SU-DHL-6 (cell line): ENCODE measurements around the gene DOCK10.

Experiments used
- H2AFZ ChIP-seq: fragments of 200-600 bp; sonication (generic); 2 replicates; pipeline ENCODE4 v1.6.1; 2014; ENCODE audit warnings: low read depth, mild to moderate bottlenecking, moderate library complexity, mixed read lengths, antibody characterized with exemption, low read length; ENCODE audit not compliant: severe bottlenecking
- H3F3A ChIP-seq: fragments of 200-600 bp; shearing (Covaris generic); 2 replicates; pipeline ENCODE4 v1.6.0; 2016; ENCODE audit warnings: antibody characterized with exemption, mild to moderate bottlenecking; ENCODE audit not compliant: insufficient read depth
- H3K27ac ChIP-seq: fragments of 200-600 bp; sonication (generic); 2 replicates; pipeline ENCODE4 v1.5.1; 2016; ENCODE audit warnings: low read depth, mild to moderate bottlenecking, low read length, moderate library complexity, mixed read lengths
- H3K27me3 ChIP-seq: fragments of 200-600 bp; sonication (generic), shearing (Covaris generic); 2 replicates; pipeline ENCODE4 v1.6.0; 2014; ENCODE audit warnings: mild to moderate bottlenecking, low read length
- H3K36me3 ChIP-seq: fragments of 200-600 bp; sonication (generic); 2 replicates; pipeline ENCODE4 v1.6.1; 2014; ENCODE audit warnings: mild to moderate bottlenecking, low read length, mixed read lengths
- H3K4me2 ChIP-seq: fragments of 300-600, 200-600 bp; shearing (Covaris generic), sonication (generic); 2 replicates; pipeline ENCODE4 v1.6.0; 2014; ENCODE audit warnings: low read length, low read depth, mild to moderate bottlenecking; ENCODE audit not compliant: poor library complexity, severe bottlenecking
- H3K4me3 ChIP-seq: fragments of 200-600 bp; sonication (generic); 2 replicates; pipeline ENCODE4 v1.5.1; 2014; ENCODE audit warnings: antibody characterized with exemption, low read length, mild to moderate bottlenecking, mixed read lengths; ENCODE audit not compliant: insufficient read depth, poor library complexity, severe bottlenecking
- H3K79me2 ChIP-seq: fragments of 200-600 bp; sonication (generic); 2 replicates; pipeline ENCODE4 v1.6.1; 2014; ENCODE audit warnings: mild to moderate bottlenecking, low read length, moderate library complexity; ENCODE audit not compliant: insufficient read depth
- H3K9ac ChIP-seq: fragments of 200-600 bp; sonication (generic); 2 replicates; pipeline ENCODE4 v1.7.0; 2014; ENCODE audit warnings: mild to moderate bottlenecking, low read length
- H3K9me2 ChIP-seq: fragments of 200-600 bp; sonication (generic); replicated peaks from 2 replicates; pipeline ENCODE4 v1.6.1; 2014; ENCODE audit warnings: low read length; ENCODE audit not compliant: insufficient read depth
- H3K9me3 ChIP-seq: fragments of 200-600 bp; sonication (generic); 2 replicates; pipeline ENCODE4 v1.6.1; 2014; ENCODE audit warnings: low read length, mixed read lengths; ENCODE audit not compliant: insufficient read depth
- H4K20me1 ChIP-seq: fragments of 200-600 bp; sonication (generic); 2 replicates; pipeline ENCODE4 v1.6.1; 2014; ENCODE audit warnings: low read depth, mild to moderate bottlenecking, antibody characterized with exemption, low read length, moderate library complexity, mixed read lengths
- CTCF ChIP-seq: fragments of 200-600 bp; sonication (generic); IDR thresholded peaks from one replicate; pipeline ENCODE4 v1.5.1; 2017; ENCODE audit warnings: antibody characterized with exemption, mild to moderate bottlenecking, low read length, moderate library complexity; ENCODE audit not compliant: insufficient read depth, poor library complexity, severe bottlenecking
- EZH2phosphoT487 ChIP-seq: fragments of 200-600 bp; sonication (generic), shearing (Covaris generic); conservative IDR thresholded peaks from 2 replicates; pipeline ENCODE4 v1.6.1; 2018; ENCODE audit warnings: mild to moderate bottlenecking, antibody characterized with exemption, low read length, moderate library complexity, mixed read lengths

DOCK10 gene

GRCh38 chr2:225074919-225075681, 32.8 kb upstream of the DOCK10 start:
- H4K20me1 ChIP-seq = no peaks in the 10 kb centered on the region
- H3K9me2 ChIP-seq = no peaks in the 10 kb centered on the region
- no peak overlapping the region for H2AFZ ChIP-seq
- no peaks in the 10 kb centered on the region for H3K79me2 ChIP-seq
- H3K27me3 ChIP-seq = no peaks in the 10 kb centered on the region
- no peak overlapping the region for H3K27ac ChIP-seq
- no peaks in the 10 kb centered on the region for H3K9me3 ChIP-seq
- H3K9ac ChIP-seq = no peak overlapping the region
- no peak overlapping the region for H3K4me2 ChIP-seq
- no peak overlapping the region for H3K4me3 ChIP-seq
- TF ChIP-seq EZH2phosphoT487 (no peak), CTCF (no peak)
- no peaks in the 10 kb centered on the region for H3K36me3 ChIP-seq
- H3F3A ChIP-seq = no peaks in the 10 kb centered on the region

GRCh38 chr2:225074366-225074765, 32.1 kb upstream of the DOCK10 start:
- TF ChIP-seq CTCF (no peak), EZH2phosphoT487 (no peak)
- H3K79me2 ChIP-seq = no peaks in the 10 kb centered on the region
- no peaks in the 10 kb centered on the region for H3K9me2 ChIP-seq
- H3K27ac ChIP-seq = no peak overlapping the region
- H3F3A ChIP-seq = no peaks in the 10 kb centered on the region
- H3K9ac ChIP-seq = no peak overlapping the region
- no peaks in the 10 kb centered on the region for H4K20me1 ChIP-seq
- H3K36me3 ChIP-seq = no peaks in the 10 kb centered on the region
- no peak overlapping the region for H2AFZ ChIP-seq
- H3K9me3 ChIP-seq = no peaks in the 10 kb centered on the region
- H3K4me2 ChIP-seq = no peak overlapping the region
- H3K4me3 ChIP-seq = no peak overlapping the region
- H3K27me3 ChIP-seq = no peaks in the 10 kb centered on the region

GRCh38 chr2:225073198-225073597, 30.9 kb upstream of the DOCK10 start:
- H3K9ac ChIP-seq = no peak overlapping the region
- no peaks in the 10 kb centered on the region for H4K20me1 ChIP-seq
- no peak overlapping the region for H3K27ac ChIP-seq
- H2AFZ ChIP-seq = no peak overlapping the region
- H3K4me3 ChIP-seq = no peak overlapping the region
- TF ChIP-seq EZH2phosphoT487 (no peak), CTCF (no peak)
- H3K36me3 ChIP-seq = no peaks in the 10 kb centered on the region
- H3K79me2 ChIP-seq = no peaks in the 10 kb centered on the region
- no peaks in the 10 kb centered on the region for H3K9me2 ChIP-seq
- no peak overlapping the region for H3K4me2 ChIP-seq
- no peaks in the 10 kb centered on the region for H3K27me3 ChIP-seq
- no peaks in the 10 kb centered on the region for H3K9me3 ChIP-seq
- H3F3A ChIP-seq = no peaks in the 10 kb centered on the region
